Activated CD4-positive, alpha-beta T cell treated with anti-CD3 and anti-CD28 coated beads for 24 hours (primary cell): ENCODE results near the gene FAM217B.

Experiments
- DNase-seq, 2 donors: peaks; one replicate each; pipeline ENCODE4 v3.0.0-alpha.2; 2020; ENCODE audit warnings: low read depth in 2 of 2

The FAM217B gene, protein sequence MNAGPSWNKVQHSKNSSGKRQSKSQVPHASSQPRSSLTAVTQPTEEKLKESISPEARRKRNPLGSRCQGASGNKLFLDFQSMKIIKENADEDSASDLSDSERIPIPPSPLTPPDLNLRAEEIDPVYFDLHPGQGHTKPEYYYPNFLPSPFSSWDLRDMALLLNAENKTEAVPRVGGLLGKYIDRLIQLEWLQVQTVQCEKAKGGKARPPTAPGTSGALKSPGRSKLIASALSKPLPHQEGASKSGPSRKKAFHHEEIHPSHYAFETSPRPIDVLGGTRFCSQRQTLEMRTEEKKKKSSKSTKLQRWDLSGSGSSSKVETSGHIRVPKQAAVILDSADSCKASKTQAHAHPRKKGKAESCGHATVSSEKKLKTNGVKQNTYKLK

DNA sequence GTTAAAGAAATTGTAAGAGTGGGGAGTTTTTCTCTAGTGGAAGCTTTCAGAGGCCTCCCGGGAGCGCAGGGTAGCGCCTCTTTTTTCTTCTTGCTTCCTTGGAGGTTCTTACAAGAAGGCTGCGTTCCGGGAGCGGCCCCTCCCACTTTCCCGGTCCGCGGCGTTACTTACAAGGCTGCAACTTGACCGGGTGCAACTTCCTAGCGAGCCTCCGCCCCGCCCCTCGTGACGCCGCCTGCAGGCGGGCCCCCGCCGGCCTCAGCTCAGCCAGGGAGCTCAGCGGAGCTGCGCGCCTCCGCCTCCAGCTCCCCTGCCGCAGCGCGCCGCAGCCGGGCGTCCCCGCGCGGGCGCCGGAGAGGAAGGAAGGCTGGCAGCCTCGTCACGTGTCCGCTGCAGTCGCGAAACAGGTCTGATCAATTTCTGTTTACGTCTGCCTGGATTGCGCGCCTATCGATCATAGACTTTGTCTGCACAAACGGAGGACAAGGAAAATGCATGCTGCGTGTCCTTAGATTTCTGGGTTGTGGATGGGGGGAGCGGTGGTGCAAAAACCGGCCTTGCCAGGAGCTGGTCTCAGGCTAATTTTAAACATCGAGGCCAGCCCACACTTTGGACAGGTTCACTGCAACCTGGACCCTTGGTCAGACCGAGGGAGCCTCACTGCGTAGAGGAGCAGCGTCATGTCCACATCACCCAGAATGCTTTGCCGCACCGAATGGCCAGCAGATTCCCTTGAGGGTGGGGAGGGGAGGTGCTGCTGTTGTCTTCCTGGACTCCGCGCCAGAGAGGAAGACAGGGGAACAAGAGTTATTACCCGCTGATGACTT, at the start of gene FAM217B, which contains the start of gene PPP1R3D:
FAM217B (plus strand) TSS at position 261 of the 827 bp plus-strand sequence. CDS start 3,555 bp downstream, outside the sequence.
PPP1R3D (minus strand) TSS at position 177 of the 827 bp plus-strand sequence. CDS start 374 bp downstream, outside the sequence.
- DNase-seq, result peak; percentile 86 to 87

DNA sequence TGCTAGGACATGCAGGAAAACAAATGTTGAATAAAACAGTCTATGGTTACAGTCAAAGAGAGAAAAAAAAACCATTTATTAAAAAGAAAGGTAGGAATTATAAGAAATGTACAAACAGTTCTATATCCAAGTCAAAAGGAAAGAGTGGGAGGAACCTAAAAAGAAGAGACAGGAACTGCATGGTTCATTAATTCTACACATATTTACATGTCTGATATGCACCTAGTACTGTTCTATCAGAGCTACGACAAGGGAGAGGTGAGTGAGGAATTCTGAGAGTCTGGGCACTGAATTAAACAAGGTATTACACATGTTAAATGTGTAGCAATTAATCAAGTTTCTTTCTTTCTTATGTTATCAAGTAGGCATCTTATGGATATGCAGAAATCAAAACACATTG, 48.6 kb upstream of the FAM217B start:
- DNase-seq, result no peak

DNA sequence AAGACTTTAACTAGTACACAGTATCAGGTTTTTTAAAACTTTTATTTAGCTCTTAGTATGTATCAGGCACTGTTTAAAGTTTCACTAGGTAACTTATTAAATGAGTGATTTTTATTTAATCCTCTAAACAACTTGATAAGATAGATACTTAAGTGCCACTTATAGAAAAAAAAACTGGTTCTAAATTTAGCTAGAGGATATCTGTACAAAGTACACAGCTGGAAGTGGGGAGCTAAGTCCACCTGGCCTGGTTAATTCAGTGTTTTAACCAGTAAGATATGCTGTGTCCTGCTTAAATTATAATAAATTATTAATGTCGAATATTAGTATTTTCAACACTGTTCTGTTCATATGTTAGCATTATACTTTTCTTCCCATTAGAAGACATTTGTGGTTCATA, 44.3 kb upstream of the FAM217B start:
- DNase-seq, result no peak

DNA sequence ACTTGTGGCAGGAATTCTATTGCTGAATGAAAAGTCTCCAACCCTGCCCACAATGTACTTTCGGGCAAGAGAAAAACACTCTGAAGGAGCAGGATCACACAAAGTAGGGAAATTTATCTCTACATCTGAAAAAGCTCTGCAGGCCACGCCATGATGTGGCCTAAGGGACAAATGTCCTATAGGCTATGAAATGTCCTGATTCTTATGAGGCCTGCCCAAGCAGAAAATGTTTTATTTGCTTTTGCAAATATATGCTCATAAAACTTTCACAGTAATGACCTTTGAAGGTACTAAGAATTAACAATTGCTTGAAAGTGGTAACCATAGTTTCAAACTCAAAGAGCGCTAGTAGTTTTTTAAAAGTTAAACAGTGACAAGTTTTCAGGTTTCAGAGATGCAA, 37.7 kb upstream of the FAM217B start:
- DNase-seq, result no peak

DNA sequence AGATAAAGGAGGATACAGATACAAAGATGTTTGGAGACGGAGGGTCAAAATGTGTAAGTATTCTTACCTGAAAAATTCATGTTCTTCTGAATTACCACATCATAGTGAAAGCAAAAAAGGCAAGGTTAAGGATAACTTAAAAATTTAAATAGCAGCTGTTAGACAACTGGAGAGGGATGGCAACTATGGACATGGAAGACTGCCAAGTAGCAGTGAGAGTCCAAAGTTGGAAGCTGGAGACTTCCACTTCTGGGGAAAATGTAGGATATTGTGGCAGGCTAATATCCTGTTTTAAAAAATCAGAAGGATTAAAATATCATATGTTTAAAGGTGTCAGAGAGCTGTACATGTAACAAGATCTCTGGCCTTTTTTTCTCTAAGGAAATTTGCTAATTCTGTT, 36.6 kb upstream of the FAM217B start:
- DNase-seq, result no peak

DNA sequence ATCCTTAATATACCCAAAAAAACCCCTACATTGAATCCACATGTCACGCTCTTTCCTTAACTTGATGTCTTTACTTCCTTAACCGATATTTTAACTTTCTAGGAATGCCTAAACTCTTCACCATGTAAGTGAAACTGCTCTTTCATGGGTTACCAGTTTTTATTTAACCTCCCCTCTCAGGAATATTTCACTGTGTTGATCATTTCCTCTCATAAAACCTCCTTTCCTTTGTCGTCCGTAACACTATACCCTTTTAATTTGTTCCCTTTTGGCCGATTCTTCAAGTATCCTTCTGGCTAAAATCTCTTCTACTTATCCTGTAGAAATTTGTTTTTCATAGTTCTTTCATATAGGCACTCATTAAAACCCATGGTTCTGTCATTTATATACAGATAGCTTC, 31.3 kb upstream of the FAM217B start:
- DNase-seq, result no peak

DNA sequence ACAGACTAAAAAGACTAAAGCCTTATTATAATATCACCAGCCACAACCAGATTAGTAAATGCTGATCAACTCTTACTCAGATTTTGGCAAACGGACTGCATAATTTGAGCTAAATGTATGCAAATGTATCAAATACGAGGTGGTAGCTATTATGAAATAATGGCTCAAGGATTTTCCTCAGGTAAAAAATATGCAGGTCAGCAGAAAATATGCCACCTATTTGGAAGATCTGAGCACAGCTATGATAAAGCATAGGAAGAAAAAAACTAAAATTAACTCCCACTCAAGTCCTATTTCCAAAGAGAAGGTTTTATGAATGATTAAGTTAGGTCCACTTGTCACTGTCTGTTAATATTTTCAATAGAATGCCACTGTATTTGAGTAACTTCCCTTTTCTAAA, 29.1 kb upstream of the FAM217B start:
- DNase-seq, result no peak

DNA sequence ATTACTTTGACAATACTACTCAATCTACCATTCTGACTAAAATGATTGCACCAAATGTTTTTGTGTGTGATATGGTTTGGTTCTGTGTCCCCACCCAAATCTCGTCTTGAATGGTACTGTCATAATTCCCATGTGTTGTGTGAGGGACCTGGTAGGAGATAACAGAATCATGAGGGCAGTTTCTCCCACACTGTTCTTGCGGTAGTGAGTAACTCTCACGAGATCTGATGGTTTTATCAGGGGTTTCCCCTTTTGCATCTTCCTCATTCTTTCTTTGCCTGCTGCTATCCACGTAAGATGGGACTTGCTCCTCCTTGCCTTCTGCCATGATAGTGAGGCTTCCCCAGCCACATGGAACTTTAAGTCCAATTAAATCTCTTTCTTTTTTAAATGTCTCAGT, 27.6 kb upstream of the FAM217B start:
- DNase-seq, result no peak

DNA sequence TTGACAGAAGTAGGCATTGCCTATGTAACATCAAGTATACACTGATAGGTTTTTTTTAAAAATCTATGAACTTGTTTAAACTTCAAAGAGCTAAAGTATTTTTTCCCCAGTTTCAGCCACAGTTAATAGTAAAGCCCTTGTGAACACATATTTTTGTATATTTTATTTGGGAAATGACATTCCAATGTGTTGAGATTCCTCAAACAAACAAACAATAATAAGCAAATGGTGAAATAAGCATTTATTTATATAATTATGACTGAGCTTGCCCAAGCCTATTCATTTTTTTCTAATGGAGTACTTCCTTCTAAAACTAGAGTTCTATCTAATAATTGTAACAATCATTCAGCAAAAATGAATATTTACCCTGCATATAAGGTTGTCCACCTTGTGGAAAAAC, 19.2 kb upstream of the FAM217B start:
- DNase-seq, result no peak

DNA sequence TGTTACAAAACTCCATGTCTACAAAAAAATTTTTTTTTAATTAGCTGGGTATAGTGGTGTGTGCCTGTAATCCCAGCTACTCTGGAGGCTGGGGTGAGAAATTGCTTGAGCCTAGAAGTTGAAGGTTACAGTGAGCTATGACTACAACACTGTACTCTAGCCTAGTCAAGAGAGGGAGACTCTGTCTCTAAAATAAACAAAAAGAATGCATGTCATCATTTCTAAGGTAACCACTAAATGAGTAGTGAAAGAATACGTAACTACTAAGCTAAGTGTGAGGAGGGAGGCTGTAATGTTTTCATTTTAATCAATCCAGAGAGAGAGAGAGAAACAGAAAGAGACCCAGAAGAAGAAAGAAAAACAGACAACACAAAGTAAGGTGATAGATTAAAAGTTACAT, 16.7 kb upstream of the FAM217B start:
- DNase-seq, result no peak

DNA sequence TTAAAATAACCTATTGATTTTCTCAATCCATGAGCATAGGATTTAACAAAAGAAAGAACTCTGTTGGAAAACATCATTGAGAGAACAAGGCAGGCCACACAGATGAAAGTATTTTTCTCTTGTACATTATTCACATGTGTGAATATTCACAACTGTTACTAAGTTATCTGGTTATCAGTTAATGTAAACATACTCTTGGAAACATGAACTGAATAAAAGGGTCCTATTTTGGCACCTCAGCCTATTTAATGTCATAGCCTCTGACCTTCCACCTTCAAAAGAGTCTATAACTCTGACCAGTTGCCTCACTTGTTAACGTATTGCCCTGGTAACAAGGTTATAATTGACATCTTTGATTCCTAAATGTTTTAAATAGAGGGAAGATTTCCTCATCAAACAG, 14.8 kb upstream of the FAM217B start:
- DNase-seq, result no peak

DNA sequence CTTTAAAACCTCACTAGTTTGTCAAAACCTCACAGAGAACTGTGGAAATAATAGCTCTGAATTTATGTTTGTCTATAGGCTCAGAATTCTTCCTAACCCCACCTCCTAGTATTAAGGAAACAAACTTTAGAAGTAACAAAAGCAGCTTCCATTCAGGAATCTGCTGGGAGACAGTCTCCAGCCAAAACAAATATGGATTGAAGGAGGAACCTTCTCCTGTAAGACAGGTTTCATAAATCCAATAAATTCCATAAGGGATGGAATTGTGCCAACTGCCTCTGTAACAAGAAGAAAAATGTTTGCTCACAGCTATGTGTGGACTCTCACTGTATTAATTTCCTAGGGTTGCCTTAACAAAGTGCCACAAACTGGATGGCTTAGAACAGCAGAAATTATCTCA, 14.3 kb upstream of the FAM217B start:
- DNase-seq, result no peak

DNA sequence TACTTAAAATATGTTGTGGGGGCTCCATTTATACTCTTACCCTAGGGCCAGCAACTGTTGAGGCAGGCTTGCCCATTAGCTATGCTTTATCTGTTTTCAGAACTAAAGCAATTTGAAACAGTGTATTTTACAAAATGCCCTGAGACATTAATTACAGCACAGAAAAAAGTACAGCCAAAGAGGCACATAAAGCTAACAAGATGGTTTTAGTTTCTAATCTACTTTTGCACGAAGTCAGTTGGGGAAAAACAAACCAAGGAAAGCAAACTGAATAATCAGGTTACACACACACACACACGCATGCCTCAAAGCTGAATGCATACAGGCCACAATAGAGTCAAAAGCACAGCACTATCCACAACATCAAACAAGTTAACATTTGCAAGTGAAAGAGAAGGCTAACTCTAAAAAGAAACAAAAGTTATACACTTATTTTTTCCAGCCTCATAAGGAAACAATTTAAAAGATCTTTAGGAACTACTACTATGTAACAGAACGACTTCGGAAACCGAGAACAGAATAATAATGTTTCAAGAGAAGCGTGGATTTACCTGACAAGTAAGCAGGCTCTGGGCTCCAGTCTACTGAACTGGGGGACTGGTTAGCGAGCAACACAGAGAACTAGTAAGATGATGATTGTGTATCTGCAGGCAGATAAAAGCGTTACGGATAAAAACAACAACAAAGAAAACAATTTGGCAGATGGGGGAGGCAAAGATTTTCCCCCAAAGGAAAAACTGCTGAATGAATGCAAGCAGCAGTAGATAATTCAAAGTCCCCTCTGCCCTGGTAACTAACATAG, 8.5 kb upstream of the FAM217B start:
- DNase-seq, result no peak

DNA sequence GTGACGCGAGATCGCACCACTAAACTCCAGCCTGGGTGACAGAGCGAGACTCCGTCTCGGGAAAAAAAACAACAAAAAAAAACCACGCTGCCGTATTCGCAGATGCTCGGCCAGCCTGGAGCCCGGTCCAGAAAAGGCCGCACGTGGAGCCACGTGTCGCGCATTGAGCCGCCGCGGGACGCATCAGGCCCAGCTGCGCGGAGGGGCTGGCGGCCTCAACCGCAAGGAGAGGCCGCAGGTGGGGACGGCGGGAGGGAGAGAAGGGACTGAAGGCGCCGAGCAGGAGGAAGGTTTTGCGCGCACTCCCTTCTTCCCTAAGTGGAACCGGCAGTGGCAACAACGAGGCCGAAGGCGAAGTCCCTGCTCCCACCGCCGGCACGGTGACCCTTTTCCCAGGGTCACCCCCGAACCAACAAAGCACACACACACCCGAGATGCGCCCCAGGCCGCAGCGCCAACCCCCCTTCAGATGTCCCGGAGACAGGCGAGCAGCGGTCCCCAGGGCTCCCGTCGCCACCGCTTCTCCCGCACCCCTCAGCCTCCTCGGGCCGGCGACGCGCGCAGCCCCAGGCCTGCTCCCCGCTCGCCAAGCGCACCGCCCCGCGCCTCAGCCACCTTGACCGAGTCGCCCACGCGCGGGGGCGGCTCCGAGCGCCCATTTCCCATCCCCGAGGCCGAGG, 7.4 kb upstream of the FAM217B start:
- no peak for DNase-seq

DNA sequence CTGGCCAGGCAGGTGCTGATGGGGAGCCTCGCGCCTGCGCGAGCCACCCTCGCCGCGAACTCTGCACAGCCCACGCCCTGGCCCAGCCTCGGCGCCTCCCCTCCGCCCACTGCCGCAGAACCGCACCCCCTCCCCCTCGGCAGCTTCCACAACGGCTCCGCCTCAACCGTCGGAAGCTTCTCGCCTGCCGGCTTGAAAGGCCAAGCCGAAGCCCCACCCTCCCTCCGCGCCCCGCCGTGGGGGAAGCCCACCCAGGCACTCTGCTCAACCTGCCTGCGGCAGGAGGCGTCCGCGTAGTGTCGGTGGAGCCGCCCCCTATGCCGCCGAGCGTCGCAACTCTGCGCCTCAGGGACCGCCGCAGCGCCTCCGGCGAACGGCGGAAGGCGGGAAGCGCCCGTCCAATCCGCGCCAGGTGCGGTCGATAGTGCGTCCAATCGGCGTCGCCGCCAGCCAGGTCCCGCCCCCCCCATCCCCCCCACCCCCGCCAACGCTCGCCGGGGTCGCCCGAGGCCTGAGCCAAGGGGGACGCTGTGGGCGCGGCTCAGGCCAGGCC, 6.8 kb upstream of the FAM217B start, which contains the start of gene SYCP2:
SYCP2 (minus strand) TSS at position 342 of the 553 bp plus-strand sequence. CDS start 11,224 bp downstream, outside the sequence.
- DNase-seq, result peak; percentile 26 to 38

DNA sequence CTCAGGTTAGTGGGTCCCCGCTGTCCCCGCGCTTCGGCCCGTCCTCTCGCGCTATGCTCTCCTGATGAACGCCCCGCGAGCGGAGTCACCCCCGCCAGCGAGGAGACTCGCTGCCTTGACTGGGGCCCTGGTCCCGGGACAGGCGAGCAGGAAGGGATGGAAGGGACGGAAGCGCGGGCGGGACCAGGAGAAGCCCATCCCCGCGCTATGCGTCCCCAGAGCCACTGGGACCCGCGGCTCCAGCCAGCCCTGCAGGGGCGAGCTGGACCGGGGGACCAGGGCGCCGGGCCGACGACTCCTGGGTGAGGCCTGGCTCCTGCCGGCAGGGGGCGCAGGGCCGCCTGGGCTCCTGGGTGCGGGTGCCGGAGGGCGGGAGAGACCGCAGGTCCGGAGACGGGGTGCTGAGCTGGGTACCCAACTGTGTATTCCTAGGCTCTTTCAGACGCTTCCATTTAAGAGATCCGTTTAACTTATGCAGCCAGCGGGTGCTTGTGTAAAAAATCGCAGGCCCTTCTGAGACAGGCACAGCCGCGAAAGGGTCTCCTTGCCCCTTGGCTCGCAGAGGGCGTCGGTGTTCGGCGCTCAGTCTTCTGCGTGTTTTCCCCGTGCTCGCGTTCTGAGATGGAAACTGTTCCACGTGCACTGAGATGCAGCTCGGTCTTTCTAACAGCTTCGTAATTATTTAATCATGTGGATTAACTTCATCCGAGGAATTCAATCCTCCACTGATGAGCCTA, 6.2 kb upstream of the FAM217B start:
- peak; percentile 64 to 67 for DNase-seq

DNA sequence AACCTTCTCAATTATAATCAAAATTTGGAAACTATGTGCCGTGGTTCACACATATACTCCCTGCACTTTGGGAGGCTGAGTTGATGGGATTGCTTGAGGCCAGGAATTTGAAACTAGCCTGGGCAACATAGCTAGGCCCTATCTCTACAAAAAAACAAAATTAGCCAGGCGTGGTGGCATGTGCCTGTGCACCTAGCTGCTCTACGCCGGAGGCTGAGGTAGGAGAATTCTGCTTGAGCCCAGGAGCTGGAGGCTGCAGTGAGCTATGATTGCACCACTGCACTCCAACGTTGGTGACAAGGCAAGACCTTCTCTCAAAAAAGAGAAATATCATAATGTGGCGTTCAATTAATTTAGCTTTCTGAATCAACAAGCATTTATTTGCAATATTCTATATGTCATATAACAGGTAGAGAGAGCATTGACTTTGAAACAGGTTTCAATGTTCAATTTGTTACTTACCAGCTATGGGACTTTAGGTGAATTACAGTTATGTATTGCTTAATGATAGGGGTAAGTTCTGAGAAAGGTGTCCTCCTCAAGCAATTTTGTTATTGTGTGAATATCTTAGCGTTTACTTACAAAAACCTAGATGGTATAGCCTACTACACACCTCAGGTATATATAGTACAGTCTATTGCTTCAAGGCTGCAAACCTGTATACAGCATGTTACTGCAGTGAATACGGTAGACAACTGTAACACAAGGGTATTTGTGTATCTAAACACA, 4.6 kb upstream of the FAM217B start:
- DNase-seq, result no peak

DNA sequence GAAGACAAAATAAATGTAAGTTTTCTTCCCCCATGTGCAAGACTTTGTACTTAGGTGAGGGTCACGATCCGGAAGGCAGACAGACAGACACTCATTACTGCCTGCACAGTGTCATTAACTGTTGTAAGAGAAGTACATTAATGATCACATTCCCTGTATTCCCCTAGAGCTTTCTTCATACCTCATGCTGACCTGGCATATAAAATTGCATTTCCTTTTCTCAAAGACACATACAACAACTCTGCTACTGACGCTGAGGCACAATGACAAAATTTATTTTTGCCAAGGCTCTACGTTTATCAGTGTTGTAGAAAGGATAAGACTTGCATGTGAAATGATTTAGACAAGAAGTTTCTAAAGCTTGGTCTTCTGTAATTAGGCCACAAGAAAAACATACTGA, 3.8 kb upstream of the FAM217B start:
- no peak for DNase-seq

DNA sequence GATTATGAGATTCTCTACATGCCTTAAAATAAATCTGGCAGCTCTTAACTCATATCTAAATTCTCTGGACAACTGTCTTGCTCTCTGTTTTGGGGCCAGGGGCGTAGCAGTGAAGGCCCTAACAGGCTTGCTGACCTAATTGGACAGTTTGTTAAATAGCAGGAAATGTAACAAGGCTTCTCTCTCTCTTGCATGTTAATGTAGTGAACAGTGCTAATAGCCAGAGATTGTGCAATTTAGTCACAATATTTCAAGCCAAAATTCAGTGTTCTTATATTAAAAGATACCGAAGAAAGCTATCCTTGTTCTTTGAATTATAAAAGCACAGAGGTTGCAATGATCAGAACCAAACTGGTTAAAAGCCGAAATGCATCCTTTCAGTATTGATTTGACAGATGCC, 3.0 kb upstream of the FAM217B start:
- no peak for DNase-seq

DNA sequence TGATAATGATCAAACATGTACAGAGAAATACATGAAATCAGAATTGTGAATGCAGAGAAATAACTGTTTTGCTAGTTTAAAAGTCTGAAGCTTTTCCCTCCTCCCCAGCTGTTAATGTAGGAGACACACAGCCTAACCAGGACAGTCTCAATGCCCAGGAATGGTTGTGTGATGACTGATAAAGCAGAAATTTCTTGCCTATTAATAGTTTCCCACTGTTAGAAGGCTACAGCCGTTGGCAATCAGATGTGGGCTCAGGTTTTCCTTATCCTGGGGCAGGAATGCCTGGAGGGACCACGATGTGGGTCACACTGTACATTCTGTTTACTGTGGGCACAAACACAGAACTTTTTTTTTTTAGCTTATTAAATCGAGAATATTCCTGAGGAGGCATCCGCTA, 2.0 kb upstream of the FAM217B start:
- no peak for DNase-seq
